Left ventricle myocardium inferior (tissue), 1 donor: Measurements from ENCODE around the gene SLC35F5. TPM values are rescaled to one million over a fixed set of nuclear protein-coding genes. Genes with fewer than 3 reads are reported as not detected.
"Not testable (repeated sequence)": the region's sequence is repeated elsewhere in the genome, so short reads cannot be mapped to it uniquely, and the experiment has no call there.

Experiments
- DNase-seq: peaks from one replicate; pipeline ENCODE4 v3.0.0-alpha.2; 2020
- H3K27ac ChIP-seq: fragments of 200-600 bp; replicated peaks from 2 replicates; pipeline ENCODE4 v1.8.0; 2021
- H3K27me3 ChIP-seq: fragments of 200-600 bp; 2 replicates; pipeline ENCODE4 v1.8.0; 2021; ENCODE audit warnings: low read depth
- H3K36me3 ChIP-seq: fragments of 200-600 bp; 2 replicates; pipeline ENCODE4 v1.8.0; 2021
- H3K4me1 ChIP-seq: fragments of 200-600 bp; 2 replicates; pipeline ENCODE4 v1.8.0; 2021
- H3K4me3 ChIP-seq: fragments of 200-600 bp; 2 replicates; pipeline ENCODE4 v1.8.0; 2021; ENCODE audit warnings: mild to moderate bottlenecking, moderate library complexity
- H3K9me3 ChIP-seq: fragments of 200-600 bp; replicated peaks from 2 replicates; pipeline ENCODE4 v1.8.0; 2021
- intact Hi-C: fragments of 100-400 bp; cut with micrococcal nuclease; formaldehyde crosslinking; loops from one replicate; pipeline ENCODE4 v1.11.0; 2022
- total RNA-seq: library from RNA; stranded (reverse); fragmentation: NEBNext Ultra II Directional; extraction: Animal tissue kit (Norgen Biotek cat#: 25700); gene quantifications from one replicate; pipeline ENCODE4 v1.2.1, GENCODE V29; 2021
- TF ChIP-seq, protein P1 (sequence below): fragments of 200-600 bp; IDR thresholded peaks from 2 replicates; pipeline ENCODE4 v1.8.0; 2021; ENCODE audit warnings: antibody characterized with exemption, mild to moderate bottlenecking, borderline replicate concordance
- donor health status: DM: no; HTN: yes; CAD: no; lungs with severe emphysema.

Gene SLC35F5
- total RNA-seq, 1 donor from 2014 or later, result 61.4 TPM

DNA sequence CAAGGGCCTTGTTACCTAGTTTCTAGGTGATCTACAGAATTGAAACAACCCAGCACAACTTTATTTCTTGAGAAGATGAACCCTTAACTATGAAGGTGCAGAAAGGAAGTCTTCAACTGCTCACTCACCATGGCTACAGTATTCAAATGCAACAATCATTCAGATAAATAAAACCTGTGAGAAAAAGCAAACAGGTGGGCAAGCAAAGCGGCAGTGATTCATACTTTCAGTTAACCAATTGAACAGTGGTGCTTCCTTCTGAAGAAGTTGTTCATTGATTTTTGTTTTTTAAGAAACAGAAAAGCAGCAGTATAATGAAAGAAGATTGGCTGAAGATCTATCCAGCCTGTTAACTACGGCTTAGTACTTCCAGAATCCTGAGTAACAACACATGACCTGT is 43.5 kb downstream of the SLC35F5 start:
- H3K27ac ChIP-seq, result no peak overlapping the region
- DNase-seq, result no peak
- peaks cover 6% of the 10 kb centered on the region for H3K4me1 ChIP-seq
- H3K4me3 ChIP-seq, result no peak overlapping the region
- intact Hi-C loops, result no loop called here
- H3K36me3 ChIP-seq, result peaks cover 57% of the 10 kb centered on the region
- TF ChIP-seq, protein P1, sequence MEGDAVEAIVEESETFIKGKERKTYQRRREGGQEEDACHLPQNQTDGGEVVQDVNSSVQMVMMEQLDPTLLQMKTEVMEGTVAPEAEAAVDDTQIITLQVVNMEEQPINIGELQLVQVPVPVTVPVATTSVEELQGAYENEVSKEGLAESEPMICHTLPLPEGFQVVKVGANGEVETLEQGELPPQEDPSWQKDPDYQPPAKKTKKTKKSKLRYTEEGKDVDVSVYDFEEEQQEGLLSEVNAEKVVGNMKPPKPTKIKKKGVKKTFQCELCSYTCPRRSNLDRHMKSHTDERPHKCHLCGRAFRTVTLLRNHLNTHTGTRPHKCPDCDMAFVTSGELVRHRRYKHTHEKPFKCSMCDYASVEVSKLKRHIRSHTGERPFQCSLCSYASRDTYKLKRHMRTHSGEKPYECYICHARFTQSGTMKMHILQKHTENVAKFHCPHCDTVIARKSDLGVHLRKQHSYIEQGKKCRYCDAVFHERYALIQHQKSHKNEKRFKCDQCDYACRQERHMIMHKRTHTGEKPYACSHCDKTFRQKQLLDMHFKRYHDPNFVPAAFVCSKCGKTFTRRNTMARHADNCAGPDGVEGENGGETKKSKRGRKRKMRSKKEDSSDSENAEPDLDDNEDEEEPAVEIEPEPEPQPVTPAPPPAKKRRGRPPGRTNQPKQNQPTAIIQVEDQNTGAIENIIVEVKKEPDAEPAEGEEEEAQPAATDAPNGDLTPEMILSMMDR, result no peak
- no peaks in the 10 kb centered on the region for H3K9me3 ChIP-seq
- no peaks in the 10 kb centered on the region for H3K27me3 ChIP-seq

DNA sequence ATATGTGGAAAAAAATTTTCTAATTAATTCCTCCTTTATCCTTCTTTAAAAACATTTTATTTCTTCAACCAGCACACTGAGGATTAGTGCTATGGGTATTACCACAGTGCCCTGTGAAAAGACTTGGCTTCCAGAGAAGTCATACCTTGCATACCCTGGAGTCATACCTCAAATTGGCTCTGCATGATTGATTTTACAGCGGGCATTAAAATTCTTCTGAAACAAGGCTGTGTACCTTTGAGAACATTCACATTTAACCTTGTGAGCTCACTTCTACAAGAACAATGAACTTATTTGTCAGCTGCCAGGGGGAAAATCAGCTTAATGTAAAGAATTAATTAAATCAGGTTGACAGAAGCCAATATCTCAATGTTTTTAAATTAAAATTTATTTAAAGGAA is 44.6 kb downstream of the SLC35F5 start:
- Histone ChIP-seq H3K4me1 (peaks cover 6% of the 10 kb centered on the region), H3K27me3 (no peaks in the 10 kb centered on the region), H3K4me3 (no peak overlapping the region), H3K36me3 (peaks cover 48% of the 10 kb centered on the region), H3K9me3 (no peaks in the 10 kb centered on the region), H3K27ac (no peak overlapping the region)
- intact Hi-C loops, result no loop called here
- no peak for DNase-seq
- TF ChIP-seq, protein P1, result no peak

DNA sequence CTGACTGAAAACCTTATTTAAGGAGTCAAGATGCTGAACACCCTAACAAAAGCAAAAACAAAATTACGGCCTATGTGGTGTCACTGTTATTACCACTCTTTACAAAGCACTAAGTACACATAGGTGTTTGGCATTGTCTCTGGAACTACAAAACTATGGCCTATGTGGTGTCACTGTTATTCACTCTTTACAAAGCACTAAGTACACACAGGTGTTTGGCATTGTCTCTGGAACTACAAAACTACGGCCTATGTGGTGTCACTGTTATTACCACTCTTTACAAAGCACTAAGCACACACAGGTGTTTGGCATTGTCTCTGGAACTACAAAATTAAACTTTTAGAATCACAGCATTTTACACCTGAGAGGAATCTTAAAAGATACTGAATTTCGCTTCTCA is 47.4 kb downstream of the SLC35F5 start:
- DNase-seq, result no peak
- TF ChIP-seq, protein P1, result no peak
- H3K27ac ChIP-seq, result no peak overlapping the region
- no peak overlapping the region for H3K4me3 ChIP-seq
- no peaks in the 10 kb centered on the region for H3K27me3 ChIP-seq
- H3K4me1 ChIP-seq, result peaks cover 11% of the 10 kb centered on the region
- no peaks in the 10 kb centered on the region for H3K9me3 ChIP-seq
- intact Hi-C loops, result no loop called here
- peaks cover 31% of the 10 kb centered on the region for H3K36me3 ChIP-seq

DNA sequence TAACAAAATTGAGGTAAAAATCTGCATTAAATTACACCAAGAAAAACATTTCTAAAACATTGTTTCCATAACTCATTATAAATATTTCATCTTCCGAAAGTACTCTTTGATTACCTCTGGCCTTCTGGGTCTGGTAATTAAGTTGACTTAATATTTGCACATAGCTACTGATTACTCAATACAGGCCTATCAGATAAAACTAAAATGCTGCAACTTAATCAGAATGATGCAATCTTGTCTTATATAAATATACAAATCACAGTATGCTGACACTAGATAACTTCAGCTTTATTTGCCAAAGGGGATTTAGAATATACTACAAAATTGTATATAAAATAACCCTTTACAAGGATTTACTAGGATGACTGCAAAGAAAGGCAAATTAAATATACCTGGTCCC is 49.3 kb downstream of the SLC35F5 start:
- TF ChIP-seq, protein P1, result no peak
- no peak for DNase-seq
- Histone ChIP-seq H3K9me3 (no peaks in the 10 kb centered on the region), H3K4me1 (peaks cover 5% of the 10 kb centered on the region), H3K4me3 (no peak overlapping the region), H3K36me3 (peaks cover 21% of the 10 kb centered on the region), H3K27me3 (no peaks in the 10 kb centered on the region), H3K27ac (no peak overlapping the region)
- intact Hi-C loops, result no loop called here

GRCh38 chr2:113705982-113706523 is 50.4 kb downstream of the SLC35F5 start:
- TF ChIP-seq, protein P1, result no peak
- peaks cover 5% of the 10 kb centered on the region for H3K4me1 ChIP-seq
- no peaks in the 10 kb centered on the region for H3K27me3 ChIP-seq
- intact Hi-C loops, result no loop called here
- H3K36me3 ChIP-seq, result peaks cover 17% of the 10 kb centered on the region
- H3K27ac ChIP-seq, result peak overlapping the region; percentile 6
- H3K9me3 ChIP-seq, result no peaks in the 10 kb centered on the region
- no peak for DNase-seq
- H3K4me3 ChIP-seq, result no peak overlapping the region

DNA sequence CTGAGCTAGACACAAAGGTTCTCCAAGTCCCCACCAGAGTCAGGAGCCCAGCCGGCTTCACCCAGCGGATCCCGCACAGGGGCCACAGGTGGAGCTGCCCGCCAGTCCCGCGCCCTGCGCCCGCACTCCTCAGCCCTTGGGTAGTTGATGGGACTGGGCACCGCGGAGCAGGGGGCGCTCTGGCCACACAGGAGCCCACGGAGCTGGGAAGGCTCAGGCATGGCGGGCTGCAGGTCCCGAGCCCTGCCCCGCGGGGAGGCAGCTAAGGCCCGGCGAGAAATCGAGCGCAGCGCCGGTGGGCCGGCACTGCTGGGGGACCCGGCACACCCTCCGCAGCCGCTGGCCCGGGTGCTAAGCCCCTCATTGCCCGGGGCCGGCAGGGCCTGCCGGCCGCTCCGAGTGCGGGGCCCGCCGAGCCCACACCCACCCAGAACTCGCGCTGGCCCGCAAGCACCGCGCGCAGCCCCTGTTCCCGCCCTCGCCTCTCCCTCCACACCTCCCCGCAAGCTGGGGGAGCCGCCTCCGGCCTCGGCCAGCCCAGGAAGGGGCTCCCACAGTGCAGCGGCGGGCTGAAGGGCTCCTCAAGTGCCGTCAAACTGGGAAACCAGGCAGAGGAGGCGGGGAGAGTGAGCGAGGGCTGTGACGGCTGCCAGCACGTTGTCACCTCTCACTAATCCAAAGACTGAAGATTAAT is 52.0 kb downstream of the SLC35F5 start:
- H3K4me1 ChIP-seq, H3K9me3 ChIP-seq, intact Hi-C loops, DNase-seq, H3K27me3 ChIP-seq, H3K27ac ChIP-seq, H3K4me3 ChIP-seq: not testable (repeated sequence)
- H3K36me3 ChIP-seq, result peaks cover 17% of the 10 kb centered on the region
